ENCODE data around the gene TUBAL3.

The TUBAL3 gene

GRCh38 chr10:5373891-5374611, 30.6 kb downstream of the TUBAL3 start:
- no peak for TF ChIP-seq CTCF (conservative IDR thresholded peaks at IDR 0.05; ENCODE audit: low read depth)
- CTCF ChIA-PET: interaction anchor here (1.7 kb wide), 1 partner anchor 524 kb away, joined by 6 read pairs; no protein-coding TSS in a partner anchor
- no peak for DNase-seq (ENCODE audit: low spot score)
- POLR2A ChIA-PET (ENCODE audit: low non-redundant PET): no interaction called here
- H3K27ac ChIP-seq: no peak overlapping the region

GRCh38 chr10:5373307-5373706, 31.3 kb downstream of the TUBAL3 start:
- DNase-seq (ENCODE audit: low spot score): no peak
- POLR2A ChIA-PET (ENCODE audit: low non-redundant PET): no interaction called here
- CTCF ChIA-PET: interaction anchor here (1.7 kb wide), 1 partner anchor 524 kb away, joined by 6 read pairs; no protein-coding TSS in a partner anchor
- H3K27ac ChIP-seq: no peak overlapping the region
- no peak for TF ChIP-seq CTCF (conservative IDR thresholded peaks at IDR 0.05; ENCODE audit: low read depth)

- DNase-seq (ENCODE audit: low spot score): no peak
- CTCF ChIA-PET: no interaction called here
- no peak overlapping the region for H3K27ac ChIP-seq
- TF ChIP-seq CTCF (conservative IDR thresholded peaks at IDR 0.05; ENCODE audit: low read depth): no peak
- POLR2A ChIA-PET (ENCODE audit: low non-redundant PET): no interaction called here
Measured at GRCh38 chr10:5370493-5371352, 33.9 kb downstream of the TUBAL3 start.

- CTCF ChIA-PET: no interaction called here
- TF ChIP-seq CTCF (conservative IDR thresholded peaks at IDR 0.05; ENCODE audit: low read depth): no peak
- POLR2A ChIA-PET (ENCODE audit: low non-redundant PET): no interaction called here
- no peak for DNase-seq (ENCODE audit: low spot score)
- H3K27ac ChIP-seq: no peak overlapping the region
Measured at GRCh38 chr10:5369362-5370158, 35.1 kb downstream of the TUBAL3 start.

- no peak overlapping the region for H3K27ac ChIP-seq
- POLR2A ChIA-PET (ENCODE audit: low non-redundant PET): no interaction called here
- TF ChIP-seq CTCF (conservative IDR thresholded peaks at IDR 0.05; ENCODE audit: low read depth): no peak
- CTCF ChIA-PET: interaction anchor here (0.6 kb wide), 1 partner anchor 339 kb away, joined by 3 read pairs; no protein-coding TSS in a partner anchor
- DNase-seq (ENCODE audit: low spot score): no peak
Measured at GRCh38 chr10:5365928-5366327, 38.7 kb downstream of the TUBAL3 start.

GRCh38 chr10:5364890-5365338, 39.7 kb downstream of the TUBAL3 start, which contains the start of gene UCN3:
Gene UCN3 (plus strand): TSS chr10:5364966. CDS start chr10:5373721, 8,755 bp downstream.
- POLR2A ChIA-PET (ENCODE audit: low non-redundant PET): no interaction called here
- CTCF ChIA-PET: no interaction called here
- H3K27ac ChIP-seq: no peak within 1 kb of the TSS
- no peak for DNase-seq (ENCODE audit: low spot score)
- TF ChIP-seq CTCF (conservative IDR thresholded peaks at IDR 0.05; ENCODE audit: low read depth): no peak
